HG03097 (cell line): ENCODE results near the gene ISYNA1.

Experiments
- ATAC-seq: cut with Tn5 transposase; IDR thresholded peaks from one replicate; pipeline ENCODE4 v1.9.1; 2021; ENCODE audit not compliant: unreplicated experiment, low FRiP score

Gene ISYNA1

DNA sequence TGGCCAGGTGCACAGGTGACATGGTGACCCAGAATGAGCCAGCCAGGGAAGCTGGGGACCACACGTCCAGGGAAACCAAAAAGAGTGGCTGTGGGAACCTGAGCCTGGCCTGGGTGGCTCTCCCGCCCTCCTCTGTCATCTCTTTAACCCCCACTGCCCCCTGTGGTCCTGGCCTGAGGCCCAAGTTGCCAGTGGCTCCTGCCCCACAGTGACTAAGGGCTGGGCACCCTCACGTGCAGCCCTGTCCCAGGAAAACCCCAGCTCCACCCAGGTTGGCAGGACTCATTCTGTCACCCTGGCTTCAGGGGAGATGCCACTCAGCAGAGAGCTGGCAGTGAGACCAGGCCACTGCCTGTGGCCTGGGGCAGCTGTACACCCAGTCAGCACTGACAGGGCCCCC, 30.6 kb upstream of the ISYNA1 start:
- ATAC-seq = no peak

DNA sequence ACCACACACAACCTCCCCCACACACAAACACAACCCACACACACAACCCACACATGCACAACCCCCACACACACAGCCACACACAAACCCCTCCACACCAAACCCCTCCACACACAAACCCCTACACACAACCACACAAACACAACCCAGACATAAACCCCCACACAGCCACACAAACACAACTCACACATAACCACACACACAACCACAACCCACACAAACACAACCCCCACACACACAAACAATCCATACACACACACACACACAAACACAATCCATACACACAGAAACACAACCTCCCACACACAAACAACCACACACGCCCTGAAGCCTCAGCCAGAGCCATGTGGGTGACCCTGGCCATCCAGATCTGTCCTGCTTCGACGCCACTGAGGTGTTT, 30.0 kb upstream of the ISYNA1 start:
- ATAC-seq = no peak

DNA sequence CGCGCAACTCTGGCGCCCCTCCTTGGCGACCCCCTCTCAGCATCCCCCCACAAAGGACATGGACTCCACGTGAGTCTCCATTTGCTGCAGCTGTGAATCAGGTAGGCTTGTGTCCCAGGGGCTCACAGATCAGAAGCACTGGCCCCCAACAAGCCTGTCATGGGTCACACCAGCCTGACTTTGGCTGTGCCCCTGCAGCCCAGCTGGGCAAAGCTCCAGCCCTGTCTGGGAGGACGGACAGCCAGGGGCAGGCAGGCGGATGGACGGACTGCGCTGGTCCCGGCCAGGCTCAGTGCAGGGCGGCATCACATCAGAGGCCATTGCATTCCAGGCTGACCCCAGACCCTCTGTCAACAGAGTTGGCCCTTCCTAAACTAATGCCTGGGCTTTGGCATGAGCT, 28.4 kb upstream of the ISYNA1 start:
- no peak for ATAC-seq

GRCh38 chr19:18465964-18466339, 28.0 kb upstream of the ISYNA1 start:
- no peak for ATAC-seq

DNA sequence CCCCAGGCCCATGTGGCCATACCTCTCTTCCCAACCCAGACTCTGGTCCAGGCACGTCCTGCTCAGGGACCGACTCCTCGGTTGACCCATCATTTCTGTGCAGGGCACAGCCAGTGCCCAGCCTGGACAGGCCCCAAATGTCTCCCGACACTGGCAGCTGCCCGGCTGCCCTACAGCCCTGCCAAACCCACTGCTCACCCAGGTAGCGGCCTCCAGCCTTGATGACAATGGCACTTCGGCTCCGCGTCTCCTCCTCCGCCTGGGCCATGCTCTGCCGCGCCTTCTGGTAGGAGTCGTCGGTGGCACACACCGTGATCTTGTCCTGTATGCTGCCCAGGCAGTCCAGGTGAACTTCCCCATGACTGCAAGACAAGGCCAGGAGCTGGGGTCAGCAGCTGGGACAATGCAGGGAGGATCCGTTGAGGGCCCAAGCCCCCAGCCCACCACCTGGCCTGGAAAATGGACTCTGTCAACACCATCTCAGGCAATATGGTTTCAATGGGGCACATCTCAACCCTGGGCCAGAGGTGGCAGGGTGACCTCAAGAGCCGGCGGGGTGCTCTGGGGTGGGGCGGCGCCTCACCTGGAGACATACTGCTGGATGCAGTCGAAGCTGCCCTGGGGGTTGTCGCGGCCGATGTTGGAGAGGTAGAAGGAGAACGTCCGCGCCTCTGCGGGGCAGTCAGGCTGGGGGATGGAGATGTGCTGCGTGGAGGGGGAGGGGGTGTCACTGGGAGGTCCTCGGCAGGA, 27.5 kb upstream of the ISYNA1 start:
- no peak for ATAC-seq

- ATAC-seq = no peak
Observed at GRCh38 chr19:18464646-18465045, 26.7 kb upstream of the ISYNA1 start.

GRCh38 chr19:18461471-18461870, 23.5 kb upstream of the ISYNA1 start:
- no peak for ATAC-seq

GRCh38 chr19:18460900-18461299, 23.0 kb upstream of the ISYNA1 start:
- no peak for ATAC-seq

DNA sequence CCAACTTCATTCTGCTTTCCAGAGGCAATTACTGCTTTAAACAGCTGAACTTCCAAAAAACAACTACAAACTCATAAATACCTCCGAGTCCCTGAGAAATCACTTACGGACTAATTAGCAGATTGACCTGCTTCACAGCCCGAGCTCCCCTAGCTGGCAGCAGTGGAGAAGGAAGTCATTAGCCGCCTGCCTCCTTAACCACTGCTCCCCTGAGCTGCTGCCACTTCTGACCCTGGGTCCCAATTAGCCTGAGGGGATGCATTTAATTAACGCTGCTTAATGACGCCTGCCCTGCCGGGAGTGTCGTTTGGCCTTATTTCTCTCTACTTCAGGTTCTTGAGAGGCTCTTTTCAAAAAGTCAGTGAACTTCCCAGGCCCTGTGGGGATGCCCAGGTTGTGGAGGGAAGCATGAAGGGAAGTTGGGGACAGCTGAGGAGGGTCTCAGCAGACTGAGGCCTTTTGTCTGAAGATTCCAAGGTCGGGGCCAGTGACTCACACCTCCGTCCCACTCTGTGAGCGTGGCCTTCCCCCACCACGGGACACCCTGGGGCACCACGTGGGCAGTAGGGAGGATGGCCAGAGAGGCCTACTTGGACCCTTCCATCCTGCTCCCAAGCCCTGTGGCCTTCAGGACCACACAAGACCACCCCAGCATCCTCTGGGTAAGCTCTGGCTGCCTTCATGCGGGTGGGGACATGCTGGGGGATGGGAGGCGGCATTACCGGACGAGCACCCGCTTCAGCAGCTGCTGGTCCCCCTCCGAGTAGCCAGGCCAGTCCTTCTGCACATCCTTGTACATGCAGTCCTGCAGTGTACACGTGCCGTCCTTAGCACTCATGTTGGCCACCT, 19.8 kb upstream of the ISYNA1 start:
- ATAC-seq = no peak

DNA sequence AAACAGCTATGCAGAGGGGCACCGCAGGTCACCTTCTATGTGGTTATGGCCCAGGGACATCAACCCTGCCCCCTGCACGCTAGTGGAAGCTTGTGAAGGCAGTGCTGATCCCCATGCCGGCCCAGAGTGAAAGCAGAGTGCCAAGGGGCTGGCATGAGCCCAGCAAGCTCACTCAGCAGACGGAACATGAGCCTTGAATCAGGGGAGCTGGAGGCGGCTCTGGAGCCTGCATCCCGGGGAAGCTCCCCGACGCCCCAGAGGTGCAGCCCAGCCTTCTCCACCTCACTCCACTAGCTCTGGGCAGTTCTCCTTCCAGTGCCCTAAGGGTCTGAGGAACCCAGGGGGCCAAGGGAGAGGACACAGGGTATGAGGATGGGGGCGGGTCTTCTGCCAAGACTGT, 19.0 kb upstream of the ISYNA1 start:
- ATAC-seq = no peak

- no peak for ATAC-seq
Observed at GRCh38 chr19:18456279-18456678, 18.3 kb upstream of the ISYNA1 start.

GRCh38 chr19:18453269-18454024, 15.5 kb upstream of the ISYNA1 start:
- no peak for ATAC-seq

GRCh38 chr19:18452386-18452785, 14.5 kb upstream of the ISYNA1 start:
- no peak for ATAC-seq

DNA sequence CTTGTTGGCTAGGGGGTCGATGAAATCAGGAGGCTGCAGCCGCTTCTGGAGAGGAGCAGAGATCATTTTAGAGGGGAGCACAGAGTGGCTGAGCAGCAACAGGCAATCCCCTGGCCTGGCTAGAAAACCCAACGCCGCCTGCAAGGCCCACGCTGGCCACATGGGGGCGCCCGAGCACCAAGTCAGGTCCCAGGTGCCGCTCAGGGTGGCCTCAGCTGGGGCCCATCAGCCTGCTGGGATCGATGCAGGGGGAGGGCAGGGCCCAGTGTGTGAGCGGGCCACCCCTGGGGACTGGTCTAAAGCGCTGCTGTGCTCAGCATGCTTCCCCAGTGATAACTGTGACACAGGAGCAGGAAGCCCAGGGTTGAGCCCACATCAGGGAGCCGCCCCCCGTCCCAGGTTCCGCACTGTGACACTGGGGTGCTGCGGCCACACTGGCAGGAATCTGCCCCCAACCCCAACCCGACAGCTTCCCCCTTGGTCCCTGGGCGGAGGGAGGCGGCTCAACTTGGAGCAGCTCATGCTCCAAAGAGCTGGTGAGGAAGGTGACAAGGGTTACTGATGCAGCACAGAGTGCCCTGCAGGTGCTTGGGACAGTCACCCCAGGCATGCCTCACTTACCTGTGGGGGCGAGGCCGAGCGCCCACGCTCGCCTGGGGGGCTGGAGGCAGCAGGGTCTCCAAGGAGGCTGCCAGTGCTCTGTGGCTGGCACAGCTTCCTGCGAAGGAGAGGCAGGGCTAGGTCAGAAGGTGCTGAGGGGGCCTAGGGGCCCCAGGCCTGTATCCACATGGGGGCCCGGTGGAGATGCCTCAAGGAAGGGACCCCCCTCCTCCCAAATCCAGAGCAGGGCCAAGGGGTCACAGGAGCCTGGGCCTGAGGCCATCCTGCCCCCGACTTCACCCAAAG, 13.3 kb upstream of the ISYNA1 start:
- ATAC-seq = no peak

GRCh38 chr19:18450021-18450930, 12.3 kb upstream of the ISYNA1 start:
- no peak for ATAC-seq

DNA sequence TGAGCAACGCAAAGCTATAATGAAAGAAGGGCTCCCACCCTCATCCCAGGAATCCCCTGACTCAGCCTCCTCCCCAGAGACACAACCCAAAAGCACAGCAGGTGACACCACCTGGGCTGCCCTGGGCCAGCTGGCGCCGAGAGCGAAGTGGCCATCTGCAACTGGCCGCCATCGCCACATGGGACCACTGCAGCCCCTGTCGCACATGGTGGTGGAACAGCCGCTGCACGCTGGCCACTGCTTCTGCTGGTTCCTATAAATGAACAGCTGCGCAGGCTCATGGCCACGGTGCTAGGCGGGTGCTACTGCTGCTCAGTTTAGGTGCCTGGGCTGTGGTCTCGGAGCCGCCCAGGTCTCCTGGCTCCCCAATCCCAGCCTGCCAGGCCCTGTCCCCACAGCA, 11.6 kb upstream of the ISYNA1 start:
- ATAC-seq = no peak

GRCh38 chr19:18446811-18447359, 9.0 kb upstream of the ISYNA1 start:
- no peak for ATAC-seq

GRCh38 chr19:18446145-18446810, 8.3 kb upstream of the ISYNA1 start:
- no peak for ATAC-seq
